Activated CD4-positive, alpha-beta T cell treated with anti-CD3 and anti-CD28 coated beads for 48 hours (primary cell): Measurements from ENCODE around the gene PRKD2.

Experiments
- DNase-seq: peaks from one replicate; pipeline ENCODE4 v3.0.0-alpha.2; 2020

Gene PRKD2

DNA sequence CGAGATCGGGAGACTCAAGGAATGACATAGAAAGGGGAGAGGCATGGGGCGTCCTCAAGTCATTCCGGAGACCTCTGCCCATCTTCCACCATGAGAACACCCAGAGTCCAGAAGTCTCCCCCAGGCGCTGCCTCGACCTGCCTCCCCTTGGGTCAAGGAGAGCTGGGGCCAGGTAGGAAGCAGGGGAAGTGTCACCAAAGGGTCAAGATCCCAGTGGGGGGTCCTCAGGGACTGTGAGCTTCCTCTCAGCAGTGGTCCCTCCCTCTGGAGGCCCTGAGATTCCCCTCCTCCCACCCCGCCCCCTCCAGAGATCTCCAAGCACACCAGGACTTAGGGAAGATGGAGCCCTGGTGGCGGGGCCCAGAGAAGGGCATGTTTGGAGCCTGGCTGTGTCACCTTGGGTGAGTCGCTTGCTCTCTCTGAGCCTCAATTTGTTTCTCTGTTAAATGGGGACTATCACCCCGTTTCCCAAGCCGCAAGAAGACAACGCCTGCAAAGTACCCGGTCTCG, 56.9 kb downstream of the PRKD2 start:
- DNase-seq = no peak

DNA sequence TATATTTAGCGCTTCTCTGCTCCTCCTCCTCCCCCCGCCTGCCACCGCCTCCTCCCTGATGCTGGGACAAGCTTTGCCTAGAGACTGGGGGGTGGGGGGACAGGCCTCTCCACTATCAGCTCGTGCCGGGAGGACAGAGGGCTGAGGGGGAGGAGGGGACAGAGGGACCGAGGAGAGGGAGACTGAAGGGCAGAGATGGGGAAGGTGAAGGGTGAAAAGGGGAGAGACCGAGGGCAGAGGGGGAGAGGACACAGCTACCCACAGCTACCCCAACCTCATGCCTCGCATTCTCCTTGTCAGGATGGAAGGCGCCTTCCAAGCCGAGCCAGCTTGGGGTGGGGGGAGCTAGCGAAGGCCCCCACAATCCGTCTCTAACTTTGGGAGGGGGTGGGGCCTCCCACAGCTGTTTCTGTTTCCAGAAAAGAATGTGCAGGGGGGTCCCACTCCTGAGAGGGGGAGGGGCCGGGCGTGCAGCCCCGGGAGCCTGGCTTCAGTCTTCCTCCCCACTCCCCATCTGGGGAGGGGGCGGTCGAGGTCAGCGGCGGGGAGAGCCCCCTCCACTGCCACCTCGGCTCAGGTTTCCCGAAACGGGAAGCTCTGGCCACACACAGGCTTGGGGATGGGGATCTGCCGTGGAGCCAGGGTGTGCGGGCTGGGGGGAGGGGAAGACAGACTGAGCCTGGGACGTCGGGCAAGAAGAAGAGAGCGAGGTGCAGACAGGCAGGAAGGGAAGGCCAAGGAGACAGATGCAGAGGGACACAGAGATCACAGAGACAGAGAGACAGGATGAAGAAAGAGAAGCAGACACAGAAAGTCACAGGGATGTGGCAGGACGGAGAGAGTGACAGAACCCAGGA, 57.5 kb downstream of the PRKD2 start:
- DNase-seq = no peak

DNA sequence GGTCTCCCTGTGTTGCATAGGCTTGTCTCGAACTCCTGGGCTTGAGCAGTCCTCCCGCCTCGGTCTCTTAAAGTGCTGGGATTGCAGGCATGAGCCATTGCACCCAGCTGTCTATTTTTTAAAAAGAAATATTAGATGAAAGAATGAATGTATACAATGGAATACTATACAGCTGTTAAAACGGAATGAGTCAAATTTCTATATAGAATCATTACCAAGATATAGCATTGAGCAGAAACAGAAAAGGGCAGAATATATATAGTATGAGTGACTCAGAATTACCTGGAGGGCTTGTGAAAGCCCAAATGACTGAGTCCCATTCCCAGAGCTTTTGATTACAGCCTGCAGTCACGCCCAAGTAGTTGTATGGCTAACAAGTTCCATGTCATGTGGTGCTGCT, 60.4 kb downstream of the PRKD2 start:
- peak; percentile 43 for DNase-seq

DNA sequence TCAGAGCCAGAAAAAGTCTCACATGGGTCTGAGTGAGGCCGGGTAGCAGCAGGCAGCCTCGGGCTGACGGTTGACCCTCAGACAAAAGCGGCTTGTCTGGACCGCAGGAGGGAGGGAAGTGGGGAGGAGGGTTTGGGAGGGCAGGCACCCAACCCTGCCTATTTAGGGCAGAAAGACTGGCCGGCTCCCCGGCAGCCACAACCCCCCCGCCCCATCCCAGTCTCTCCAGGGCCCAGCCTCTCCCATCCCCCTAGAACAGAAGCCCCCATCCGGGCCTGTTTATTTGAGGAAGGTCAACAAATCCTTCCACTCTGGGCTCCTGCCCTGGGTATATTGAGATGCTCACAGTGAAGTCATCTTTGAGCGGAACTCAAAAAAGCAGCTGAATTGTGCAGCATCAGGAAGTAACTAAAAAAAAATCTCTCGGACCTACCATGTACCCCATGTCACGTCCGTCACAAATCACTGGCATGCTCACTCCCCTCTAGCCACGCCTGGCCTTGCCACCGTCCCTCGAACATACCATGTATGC, 62.2 kb downstream of the PRKD2 start:
- no peak for DNase-seq

DNA sequence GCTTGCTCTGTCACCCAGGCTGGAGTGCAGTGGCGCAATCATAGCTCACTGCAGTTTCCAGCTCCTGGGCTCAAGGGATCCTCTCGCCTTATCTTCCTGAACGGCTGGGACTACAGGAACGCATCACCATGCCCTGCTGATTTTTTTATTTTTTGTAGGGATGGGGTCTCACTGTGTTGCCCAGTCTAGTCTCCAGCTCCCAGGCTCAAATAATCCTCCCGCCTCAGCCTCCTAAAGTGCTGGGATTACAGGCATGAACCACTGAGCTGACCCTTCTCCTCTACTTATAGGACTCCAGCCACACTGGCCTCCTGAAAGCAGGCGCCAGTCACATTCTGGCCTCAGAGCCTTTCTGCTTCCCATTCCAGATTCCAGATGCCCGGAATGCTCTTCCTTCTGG, 66.5 kb downstream of the PRKD2 start:
- no peak for DNase-seq

DNA sequence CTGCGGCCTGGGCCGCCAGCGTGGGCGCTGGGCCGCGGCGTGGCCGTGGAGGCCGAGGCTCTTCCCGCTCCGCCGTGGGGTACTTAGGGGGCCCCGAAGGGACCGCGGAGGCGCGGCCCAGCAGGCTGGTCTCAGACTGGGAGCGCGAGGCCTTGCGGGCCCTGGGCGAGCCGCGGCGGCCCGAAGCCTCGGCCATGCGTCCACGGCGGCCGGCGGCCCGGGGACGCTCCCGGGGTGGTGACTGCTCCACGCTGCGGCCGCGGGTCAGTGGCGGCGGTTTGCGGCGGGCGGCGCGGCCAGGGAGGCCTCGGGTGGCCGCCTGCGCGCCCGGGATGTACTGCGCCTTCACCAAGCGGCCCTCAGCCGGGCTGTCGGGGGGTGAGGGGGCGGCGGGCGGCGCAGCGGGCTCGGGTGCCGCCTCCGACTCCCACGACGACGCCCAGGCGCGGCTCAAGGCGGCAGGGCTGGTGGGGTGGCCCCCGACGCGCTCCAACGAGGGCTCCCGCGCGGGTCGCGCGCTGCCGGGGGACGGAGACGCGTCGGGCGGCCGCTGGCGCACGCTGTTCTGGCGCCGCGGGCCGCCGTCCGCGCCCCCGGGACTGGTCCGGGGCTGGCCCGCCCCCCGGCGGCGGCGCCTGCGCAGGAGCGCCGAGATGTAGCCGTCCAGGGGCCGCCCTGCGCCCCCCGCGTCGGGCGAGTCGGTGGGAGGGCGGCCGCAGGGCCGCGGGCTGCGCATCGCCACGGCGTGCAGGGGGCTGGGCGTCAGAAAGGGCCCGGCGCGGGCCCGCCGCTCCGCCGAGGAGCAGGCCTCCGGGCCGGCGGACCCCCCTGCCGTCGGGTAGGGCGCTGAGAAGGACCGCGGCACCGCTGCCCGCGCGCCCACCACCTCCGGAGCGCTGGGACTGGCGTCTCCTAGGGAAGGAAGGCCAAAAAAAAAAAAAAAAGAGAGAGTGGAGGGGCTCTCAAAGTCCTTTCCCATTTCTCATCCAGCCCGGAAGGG, 67.7 kb downstream of the PRKD2 start:
- no peak for DNase-seq

DNA sequence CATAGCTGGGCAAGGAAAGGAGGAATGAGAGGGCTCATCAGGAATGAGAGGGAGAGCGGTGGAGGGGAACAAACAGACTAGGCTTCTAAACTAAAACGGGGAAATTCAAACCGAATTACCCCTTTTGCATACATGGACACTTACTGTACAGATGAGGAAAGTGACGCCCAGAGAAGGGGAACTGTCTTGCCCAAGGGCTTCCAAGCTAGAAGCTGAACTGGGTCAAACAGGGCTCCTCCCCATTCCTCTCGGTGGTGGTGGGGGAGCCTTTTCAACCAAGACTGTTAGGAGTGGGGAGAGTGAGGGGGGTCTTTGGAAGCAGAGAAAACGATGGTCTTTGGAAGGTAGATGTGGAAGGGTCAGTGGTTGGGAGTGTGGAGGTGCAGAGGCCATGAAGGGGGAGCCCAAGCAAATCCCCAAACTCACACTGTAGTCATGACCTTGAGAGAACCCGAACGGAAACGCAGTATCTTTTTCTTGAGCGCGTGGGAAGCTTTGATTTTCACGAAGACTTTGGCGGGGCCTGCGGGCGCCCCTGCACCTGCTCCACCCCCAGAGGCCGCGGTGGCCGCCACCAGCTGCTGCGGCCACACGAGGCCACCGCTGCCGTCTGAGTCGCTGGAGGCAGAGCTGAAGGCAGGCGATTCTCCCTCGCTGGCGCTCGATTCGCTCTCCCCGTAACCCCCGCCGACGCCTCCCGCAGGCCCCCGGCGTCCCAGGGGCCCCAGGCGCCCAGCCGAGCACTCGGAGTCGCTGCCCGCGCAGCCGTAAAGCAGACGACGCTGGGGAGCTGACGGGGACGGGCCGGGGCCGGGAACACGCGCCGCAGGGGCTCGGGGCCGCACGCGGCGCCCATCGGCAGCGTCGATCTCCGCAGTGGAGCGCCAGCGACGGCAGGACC, 68.6 kb downstream of the PRKD2 start:
- no peak for DNase-seq

DNA sequence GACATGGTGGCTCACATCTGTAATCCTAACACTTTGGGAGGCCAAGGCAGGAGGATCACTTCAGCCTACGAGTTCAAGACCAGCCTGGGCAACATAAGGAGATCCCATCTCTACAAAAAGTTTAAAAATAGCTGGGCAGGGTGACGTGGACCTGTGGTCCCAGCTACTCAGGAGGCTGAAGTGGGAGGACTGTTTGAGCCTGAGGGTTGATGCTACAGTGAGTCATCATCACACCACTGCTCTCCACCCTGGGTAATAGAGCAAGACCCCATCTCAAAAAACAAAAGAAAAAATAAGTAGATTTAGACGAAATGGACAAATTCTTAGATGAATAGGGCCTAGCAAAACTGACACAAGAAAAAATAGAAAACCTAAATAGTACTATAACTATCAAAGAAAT, 70.5 kb downstream of the PRKD2 start:
- no peak for DNase-seq

DNA sequence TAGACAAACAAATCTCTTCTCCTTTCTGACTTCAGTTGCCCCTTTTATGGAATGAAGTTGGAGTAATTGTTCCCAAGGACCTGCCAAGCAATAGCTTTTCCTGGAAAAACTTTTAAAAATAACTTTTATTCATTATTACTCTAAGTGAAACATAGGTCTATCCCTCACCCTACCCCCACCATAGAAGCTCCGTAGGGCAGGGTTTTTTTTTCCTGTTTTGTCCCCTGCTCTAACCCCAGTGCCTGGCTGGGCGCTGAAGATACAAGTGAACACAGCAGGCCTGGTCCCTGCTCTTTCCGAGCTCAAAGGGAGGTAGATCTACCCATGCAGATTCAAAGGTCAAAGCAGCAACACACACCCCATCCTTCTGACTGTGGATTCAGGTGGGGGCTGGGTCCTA, 72.2 kb downstream of the PRKD2 start:
- DNase-seq = no peak

DNA sequence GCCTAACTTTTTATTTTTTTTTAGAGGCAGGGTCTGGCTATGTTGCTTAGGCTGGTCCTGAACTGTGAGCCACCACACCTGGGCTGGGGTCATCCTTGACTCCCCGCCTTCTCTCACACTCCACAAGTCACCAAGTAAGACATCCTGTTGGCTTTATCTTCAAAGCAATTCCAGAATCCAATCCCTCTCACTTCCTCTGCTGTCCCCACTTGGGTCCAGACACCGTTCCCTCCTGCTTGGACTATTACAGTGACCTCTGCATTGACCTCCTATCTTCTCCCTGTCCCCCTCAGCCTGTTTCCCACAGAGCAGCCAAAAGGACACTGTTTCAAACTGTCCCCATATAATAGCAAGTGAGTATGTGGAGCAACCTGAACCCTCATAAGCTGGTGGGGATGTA, 76.3 kb downstream of the PRKD2 start:
- no peak for DNase-seq

DNA sequence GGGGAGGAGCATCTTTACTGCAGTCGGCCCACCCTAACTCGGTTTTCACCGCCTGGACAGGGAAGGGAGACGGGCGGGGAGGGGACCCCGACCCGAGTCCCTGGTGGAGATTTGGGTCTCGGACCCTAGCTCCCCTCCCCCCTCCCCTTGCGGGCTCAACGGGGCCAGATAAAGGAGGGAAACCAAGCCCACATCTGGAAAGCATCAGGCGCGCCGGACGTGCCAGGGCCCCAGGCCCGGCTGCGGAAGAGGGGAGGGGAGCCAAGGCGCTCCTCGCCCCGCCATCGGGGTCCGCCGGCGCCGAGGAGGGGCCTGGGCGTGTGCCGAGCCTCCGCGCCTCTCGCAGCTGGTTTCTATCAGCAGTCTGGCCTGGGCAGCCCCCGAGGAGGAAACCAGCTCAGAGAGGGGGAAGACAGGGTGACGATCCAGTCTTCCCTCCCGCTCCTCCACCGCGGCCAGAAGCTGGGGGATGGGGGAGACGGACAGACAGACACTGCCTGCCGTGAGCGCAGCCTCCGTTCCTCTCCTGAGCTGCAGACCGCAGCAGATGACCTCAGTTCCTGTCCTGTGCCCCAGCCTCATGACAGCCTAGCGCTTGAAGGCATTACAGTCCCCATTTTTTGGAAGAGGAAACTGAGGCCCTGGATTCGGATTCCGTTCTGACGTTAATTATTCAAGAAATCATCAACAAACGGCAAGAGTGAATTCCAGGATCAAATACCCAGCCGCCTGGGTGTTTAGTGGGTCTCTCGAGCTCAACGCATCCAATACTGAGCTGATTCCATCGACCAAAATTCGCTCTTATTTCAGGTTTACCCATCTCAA, 77.3 kb downstream of the PRKD2 start:
- peak; percentile 50 for DNase-seq

DNA sequence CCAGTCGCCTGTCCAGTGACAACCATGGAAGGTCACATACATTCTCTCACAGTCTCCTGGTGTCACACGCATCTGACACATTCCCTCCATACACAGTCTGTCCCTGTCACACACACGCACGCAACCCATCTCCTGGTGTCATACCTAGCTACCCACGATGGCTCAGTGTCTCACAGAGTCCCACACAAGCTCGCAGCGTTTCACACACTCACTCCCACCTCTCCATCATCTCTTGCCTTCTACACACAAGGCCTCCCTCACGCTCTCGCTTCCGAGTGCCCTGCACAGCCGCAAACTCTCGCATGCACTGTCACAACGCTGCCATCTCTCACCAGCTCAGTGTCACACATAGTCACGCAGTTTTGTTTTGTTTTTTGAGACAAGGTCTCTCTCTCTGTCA, 79.7 kb downstream of the PRKD2 start:
- peak; percentile 60 for DNase-seq

DNA sequence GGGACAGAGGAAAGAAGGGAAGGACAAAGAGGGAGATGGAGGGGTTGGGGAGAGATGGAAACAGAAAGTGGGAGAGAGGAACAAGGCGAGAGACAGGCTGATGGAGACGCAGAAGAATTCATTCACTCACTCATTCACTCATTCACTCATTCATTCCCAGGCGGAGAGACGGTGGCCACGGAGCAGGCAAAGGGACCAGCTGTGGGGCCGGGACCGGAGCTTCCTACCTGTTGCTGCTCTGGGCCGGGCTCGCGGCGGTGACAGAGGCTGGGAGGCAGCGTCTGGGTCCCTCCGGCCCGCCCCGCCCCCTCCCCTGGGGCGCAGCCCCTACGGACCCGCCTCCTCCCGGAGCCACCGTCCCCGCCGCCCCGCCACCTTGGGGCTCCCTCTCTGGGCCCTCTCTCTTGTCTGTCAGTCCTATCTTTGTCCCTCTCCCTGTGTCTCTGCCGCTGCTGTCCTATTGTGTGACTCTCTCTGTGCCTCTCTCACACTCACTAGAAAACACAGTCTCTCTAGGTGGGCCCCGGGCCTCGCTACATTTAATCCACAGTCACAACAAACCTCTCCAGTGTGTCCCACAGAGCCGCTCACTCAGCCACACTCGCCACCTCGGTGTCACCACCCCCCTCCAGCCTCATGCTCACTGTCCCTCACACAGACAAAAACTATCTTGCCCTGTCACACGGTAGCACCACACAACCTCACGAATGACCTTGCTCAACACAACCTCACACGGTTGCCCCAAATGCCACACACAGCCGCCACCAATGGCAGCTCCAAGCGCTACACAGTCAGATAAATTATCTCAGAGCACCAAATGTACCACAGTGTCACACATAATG, 80.8 kb downstream of the PRKD2 start, which contains the start of gene GNG8:
Gene GNG8 (minus strand): TSS at position 283 of the 842 bp plus-strand sequence. CDS start 1,520 bp downstream, outside the sequence.
- DNase-seq = peak; percentile 43

DNA sequence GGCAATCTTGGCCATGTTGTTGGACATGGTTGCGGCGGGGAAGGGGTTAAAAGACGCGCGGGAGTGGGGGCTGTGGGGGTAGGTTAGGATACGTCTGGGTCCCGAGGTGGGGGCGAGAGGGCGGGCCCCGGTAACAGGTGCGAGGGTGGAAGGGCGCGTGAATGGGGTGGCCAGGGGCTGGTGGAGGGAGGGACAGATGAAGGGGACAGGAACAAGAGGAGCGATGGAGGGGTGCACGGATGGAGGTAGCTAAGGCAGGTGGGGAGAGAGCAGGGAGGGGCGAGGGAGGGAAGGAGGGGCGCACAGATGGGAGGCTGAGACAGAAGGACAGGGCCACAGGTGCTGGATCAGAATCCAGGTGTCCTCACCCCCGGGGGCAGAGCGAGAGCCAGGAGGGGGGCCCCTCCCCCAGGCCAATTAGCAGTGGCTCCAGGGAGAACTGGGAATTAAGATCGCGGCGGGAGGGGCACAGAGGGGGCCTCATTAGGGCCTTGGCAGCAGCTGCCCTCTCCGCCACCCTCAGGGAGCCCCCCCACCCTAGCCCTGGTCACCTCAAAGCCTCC, 82.2 kb downstream of the PRKD2 start:
- no peak for DNase-seq

DNA sequence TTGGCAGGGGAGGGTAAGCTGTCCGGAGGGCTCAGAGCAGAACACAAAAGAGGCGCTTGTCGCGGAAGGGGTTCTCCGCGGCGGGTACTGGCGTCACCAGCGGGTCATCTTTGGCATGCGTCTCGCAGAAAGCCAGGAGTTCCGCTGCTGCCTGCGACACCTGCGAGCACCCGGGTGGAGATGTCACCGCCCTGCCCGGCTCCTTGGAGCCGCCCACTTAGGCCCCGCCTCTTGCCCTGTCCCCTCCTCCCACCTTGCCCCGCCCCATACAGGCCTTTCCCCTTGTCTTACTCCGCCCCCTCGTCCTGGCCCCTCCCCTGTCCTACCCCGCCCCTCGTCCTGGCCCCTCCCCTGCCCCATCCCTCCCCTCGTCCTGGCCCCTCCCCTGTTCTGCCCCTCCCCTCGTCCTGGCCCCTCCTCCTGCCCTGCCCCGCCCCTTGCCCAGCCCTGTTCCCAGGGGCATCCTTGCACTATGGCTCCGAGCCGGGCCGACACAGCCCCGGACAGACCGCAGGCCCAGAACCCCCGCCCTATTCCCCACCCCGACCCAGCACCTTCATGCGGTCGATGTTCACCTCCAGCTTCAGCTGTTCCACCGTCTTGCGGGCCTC, 82.8 kb downstream of the PRKD2 start:
- DNase-seq = peak; percentile 99

DNA sequence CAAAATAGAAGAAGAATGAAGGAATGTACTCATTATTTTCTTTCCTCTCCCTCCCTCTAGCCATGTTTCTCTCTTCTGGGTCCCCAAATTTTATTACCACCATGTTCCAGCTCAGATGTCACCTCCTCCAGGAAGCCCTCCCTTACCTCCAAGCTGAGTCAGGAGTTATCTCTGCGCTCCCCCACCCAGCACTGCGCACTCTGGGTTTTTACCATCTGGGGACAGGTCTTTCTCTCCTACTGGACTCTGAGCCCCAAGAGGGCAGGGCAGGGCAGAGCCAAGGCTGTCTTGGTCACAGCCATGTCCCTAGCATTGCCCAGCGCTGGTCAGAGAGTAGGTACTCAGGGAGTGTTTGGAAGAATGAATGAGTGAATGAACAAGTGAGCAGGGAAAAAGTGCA, 83.8 kb downstream of the PRKD2 start:
- DNase-seq = no peak

DNA sequence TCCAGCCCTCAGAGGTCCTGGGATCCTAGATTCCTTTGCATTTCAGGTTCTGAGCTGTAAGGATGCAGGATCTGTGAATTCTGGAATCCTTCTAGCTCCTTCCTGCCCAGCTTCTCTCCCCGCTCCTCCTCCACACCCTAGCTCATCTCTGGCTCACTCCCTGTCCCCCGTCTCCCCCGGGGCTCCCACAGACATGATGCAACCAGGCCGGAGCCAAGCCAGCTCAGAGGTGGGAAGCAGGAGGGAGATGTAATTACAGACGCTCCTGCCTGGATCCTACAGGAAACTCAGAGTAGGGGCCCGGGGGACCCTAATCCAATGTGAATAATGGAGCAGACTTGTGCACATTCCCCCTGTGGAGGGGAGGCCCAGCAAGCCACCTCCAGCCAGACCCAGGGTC, 85.4 kb downstream of the PRKD2 start:
- DNase-seq = no peak

DNA sequence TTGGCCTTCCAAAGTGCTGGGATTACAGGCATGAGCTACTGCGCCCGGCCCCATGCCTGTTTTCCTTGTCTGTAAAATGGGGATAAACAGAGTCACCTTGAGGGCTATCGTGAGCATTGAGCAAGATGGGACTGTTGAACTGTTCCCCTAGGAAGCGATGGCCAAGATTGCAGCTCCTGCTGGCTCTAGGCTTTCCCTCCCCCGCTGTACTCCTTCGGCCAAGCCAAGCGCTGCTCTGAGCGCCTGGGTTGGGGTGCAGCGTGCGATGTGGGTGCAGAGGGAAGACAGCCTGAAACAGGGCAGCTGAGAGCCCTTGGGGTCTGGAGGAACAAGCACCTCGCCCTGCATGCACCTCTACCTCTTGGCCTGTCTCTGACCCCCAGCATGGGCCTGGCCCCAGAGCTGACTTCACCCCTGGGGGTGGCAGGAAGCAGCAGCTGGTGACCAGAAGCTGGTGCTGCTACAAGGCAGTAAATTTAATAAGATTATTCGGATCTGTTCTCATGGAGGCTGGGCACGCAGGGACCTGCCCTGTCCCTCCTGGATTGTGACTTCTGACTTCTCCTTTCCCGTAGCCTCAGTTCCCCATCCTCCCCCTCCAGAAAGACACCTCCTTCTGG, 86.2 kb downstream of the PRKD2 start:
- no peak for DNase-seq

DNA sequence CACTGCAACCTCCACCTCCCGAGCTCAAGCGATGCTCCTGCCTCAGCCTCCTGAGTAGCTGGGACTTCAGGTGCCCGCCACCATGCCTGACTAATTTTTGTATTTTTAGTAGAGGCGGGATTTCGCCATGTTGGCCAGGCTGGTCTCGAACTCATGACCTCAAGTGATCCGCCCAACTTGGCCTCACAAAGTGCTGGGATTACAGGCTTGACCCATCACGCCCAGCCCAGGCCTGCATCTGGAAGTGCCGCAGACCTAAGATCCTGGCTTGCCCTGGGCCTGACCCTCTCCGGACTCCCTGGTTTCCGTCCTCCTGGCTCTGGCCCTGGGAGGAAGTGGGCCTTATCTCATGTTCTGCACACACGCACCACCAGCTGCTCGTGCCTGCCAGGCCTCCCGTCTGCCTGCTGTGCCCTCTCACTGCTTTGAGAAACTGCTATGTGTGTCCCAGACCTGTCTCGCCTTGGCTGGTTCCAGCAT, 87.3 kb downstream of the PRKD2 start:
- DNase-seq = no peak
